T-helper 1 cell treated with Interleukin-12 subunit alpha and Interleukin-12 subunit beta and Interleukin-4 antibody, amounts not matched to agents 30 μg/mL and 1 μg/mL, for 36 hours (primary cell): ENCODE results near the gene SNCB.
A peak's percentile ranks its signal among the peaks of the same experiment; 100 is the strongest.

Source experiments
- H3K27ac Mint-ChIP-seq: one replicate; pipeline ENCODE4 v1.8.0; 2021; ENCODE audit warnings: mild to moderate bottlenecking, mixed read lengths
- H3K27me3 Mint-ChIP-seq: one replicate; pipeline ENCODE4 v1.8.0; 2021; ENCODE audit warnings: low read depth, mixed read lengths
- H3K36me3 Mint-ChIP-seq: one replicate; pipeline ENCODE4 v1.8.0; 2021; ENCODE audit warnings: low read depth, mixed read lengths
- H3K4me1 Mint-ChIP-seq: one replicate; pipeline ENCODE4 v1.8.0; 2021; ENCODE audit warnings: low read depth, mixed read lengths
- H3K4me3 Mint-ChIP-seq: one replicate; pipeline ENCODE4 v1.8.0; 2021; ENCODE audit warnings: mild to moderate bottlenecking, moderate library complexity, mixed read lengths
- H3K9me3 Mint-ChIP-seq: one replicate; pipeline ENCODE4 v1.8.0; 2021; ENCODE audit warnings: mixed read lengths

SNCB gene

GRCh38 chr5:176653401-176654385 is 23.4 kb upstream of the SNCB start:
- Mint-ChIP-seq H3K9me3 (no peaks in the 10 kb centered on the region), H3K4me1 (peaks cover 43% of the 10 kb centered on the region), H3K27me3 (no peaks in the 10 kb centered on the region), H3K27ac (peak overlapping the region; percentile 74), H3K4me3 (peak overlapping the region; percentile 12), H3K36me3 (peaks cover 21% of the 10 kb centered on the region)

DNA sequence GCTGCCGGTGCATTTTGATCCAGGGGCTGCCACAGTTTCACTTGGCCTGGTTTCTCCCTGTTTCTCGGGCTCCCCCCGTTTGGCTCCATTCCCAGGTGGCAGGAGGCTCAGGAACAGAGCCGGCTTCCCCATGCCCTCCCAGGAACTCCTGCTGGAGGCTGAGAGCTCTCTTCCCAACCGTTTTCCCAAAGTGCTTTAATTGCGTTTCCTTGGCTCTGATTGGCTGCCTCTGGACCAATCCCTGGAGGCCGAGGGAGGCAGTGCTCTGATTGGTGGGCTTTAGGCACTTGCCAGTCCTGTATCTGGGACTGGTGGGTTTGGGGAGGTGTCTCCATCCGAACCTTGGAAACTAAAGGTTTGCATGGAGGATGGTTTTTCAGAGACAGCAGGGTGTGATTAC is 21.8 kb upstream of the SNCB start:
- H3K27ac Mint-ChIP-seq, result no peak overlapping the region
- peaks cover 42% of the 10 kb centered on the region for H3K4me1 Mint-ChIP-seq
- no peaks in the 10 kb centered on the region for H3K9me3 Mint-ChIP-seq
- H3K4me3 Mint-ChIP-seq, result no peak overlapping the region
- peaks cover 17% of the 10 kb centered on the region for H3K36me3 Mint-ChIP-seq
- H3K27me3 Mint-ChIP-seq, result no peaks in the 10 kb centered on the region

- peaks cover 17% of the 10 kb centered on the region for H3K36me3 Mint-ChIP-seq
- peaks cover 47% of the 10 kb centered on the region for H3K4me1 Mint-ChIP-seq
- no peaks in the 10 kb centered on the region for H3K9me3 Mint-ChIP-seq
- no peak overlapping the region for H3K4me3 Mint-ChIP-seq
- no peaks in the 10 kb centered on the region for H3K27me3 Mint-ChIP-seq
- H3K27ac Mint-ChIP-seq, result no peak overlapping the region
Measured at GRCh38 chr5:176651472-176651980, 21.2 kb upstream of the SNCB start.

DNA sequence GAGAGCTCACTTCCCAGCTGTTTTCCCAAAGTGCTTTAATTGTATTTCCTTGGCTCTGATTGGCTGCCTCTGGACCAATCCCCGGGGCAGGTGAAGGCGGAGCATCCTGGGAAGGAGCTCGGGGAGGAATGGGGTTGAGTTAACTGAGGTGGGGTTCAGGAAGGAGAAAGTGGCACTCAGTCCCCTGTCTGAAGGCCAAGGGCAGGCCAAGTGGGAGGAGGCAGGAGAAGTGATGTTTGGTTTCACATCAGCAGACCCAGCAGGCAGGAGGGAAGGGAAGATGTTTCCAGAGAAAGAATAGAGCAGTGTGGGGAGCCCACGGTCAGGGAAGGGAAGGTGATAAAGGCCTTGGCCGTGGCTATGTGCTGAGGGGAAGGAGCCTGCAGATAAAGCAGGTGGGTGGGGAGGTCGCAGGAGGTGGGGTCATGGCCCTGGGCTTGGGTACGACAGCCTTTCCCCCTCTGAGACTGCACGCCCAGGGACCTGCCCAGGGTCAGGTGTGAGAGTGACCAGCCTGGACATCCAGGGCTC is 20.1 kb upstream of the SNCB start:
- no peaks in the 10 kb centered on the region for H3K27me3 Mint-ChIP-seq
- peaks cover 17% of the 10 kb centered on the region for H3K36me3 Mint-ChIP-seq
- H3K4me1 Mint-ChIP-seq, result peaks cover 53% of the 10 kb centered on the region
- H3K27ac Mint-ChIP-seq, result no peak overlapping the region
- H3K4me3 Mint-ChIP-seq, result no peak overlapping the region
- H3K9me3 Mint-ChIP-seq, result no peaks in the 10 kb centered on the region

GRCh38 chr5:176648474-176649194 is 18.3 kb upstream of the SNCB start:
- Mint-ChIP-seq H3K27ac (peak overlapping the region; percentile 89), H3K27me3 (no peaks in the 10 kb centered on the region), H3K4me1 (peaks cover 53% of the 10 kb centered on the region), H3K9me3 (no peaks in the 10 kb centered on the region), H3K4me3 (peak overlapping the region; percentile 90), H3K36me3 (peaks cover 11% of the 10 kb centered on the region)

GRCh38 chr5:176647843-176648473 is 17.6 kb upstream of the SNCB start:
- Mint-ChIP-seq H3K4me3 (peak overlapping the region; percentile 90), H3K9me3 (no peaks in the 10 kb centered on the region), H3K27me3 (no peaks in the 10 kb centered on the region), H3K36me3 (peaks cover 5% of the 10 kb centered on the region), H3K4me1 (peaks cover 46% of the 10 kb centered on the region), H3K27ac (peak overlapping the region; percentile 89)

GRCh38 chr5:176647030-176647842 is 16.9 kb upstream of the SNCB start, which contains the start of gene TSPAN17:
Gene TSPAN17 (plus strand): TSS chr5:176647484. CDS start chr5:176647616, 132 bp downstream.
- Mint-ChIP-seq H3K4me3 (peak within 1 kb of the TSS; percentile 90), H3K9me3 (no peaks in the 10 kb centered on the region), H3K27ac (peak within 1 kb of the TSS; percentile 89), H3K27me3 (no peaks in the 10 kb centered on the region), H3K4me1 (peaks cover 42% of the 10 kb centered on the region), H3K36me3 (peaks cover 5% of the 10 kb centered on the region)

GRCh38 chr5:176646707-176647029 is 16.3 kb upstream of the SNCB start:
- Mint-ChIP-seq H3K4me1 (peaks cover 39% of the 10 kb centered on the region), H3K27me3 (no peaks in the 10 kb centered on the region), H3K9me3 (no peaks in the 10 kb centered on the region), H3K27ac (peak overlapping the region; percentile 85), H3K36me3 (peaks cover 5% of the 10 kb centered on the region), H3K4me3 (peak overlapping the region; percentile 84)

DNA sequence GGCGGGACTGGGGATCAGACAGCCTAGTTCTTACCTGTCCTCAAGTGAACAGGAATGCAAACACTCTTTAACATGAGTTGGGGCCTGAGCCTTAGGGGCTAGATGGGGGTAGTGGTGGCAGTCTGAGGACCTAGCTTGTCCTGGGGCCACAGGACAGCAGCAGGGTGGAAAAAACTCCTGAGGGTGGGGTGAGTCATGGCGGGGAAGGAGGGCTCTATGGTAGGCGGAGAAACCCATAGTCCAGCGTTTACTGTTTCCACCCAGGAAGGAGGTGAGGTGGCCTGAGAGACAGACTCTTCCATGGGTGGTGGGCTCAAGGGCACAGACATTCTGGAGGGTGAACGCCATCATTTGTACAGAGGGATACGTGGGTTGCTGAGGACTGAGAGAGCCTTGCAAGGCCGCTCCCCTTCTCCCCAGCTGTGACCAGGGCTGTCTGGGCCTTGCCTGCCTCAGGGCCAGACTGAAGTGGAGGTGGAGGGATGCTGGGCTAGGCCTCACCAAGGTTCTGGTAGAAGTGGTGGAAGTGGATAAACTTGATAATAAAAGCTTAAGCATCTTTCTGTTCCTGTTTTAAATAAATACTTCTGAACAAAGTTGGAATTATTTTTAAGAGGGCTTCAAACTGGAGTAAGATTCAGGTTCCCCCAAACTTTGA is 15.8 kb upstream of the SNCB start:
- H3K36me3 Mint-ChIP-seq, result peaks cover 5% of the 10 kb centered on the region
- H3K4me1 Mint-ChIP-seq, result peaks cover 38% of the 10 kb centered on the region
- H3K9me3 Mint-ChIP-seq, result no peaks in the 10 kb centered on the region
- peak overlapping the region; percentile 85 for H3K27ac Mint-ChIP-seq
- H3K27me3 Mint-ChIP-seq, result no peaks in the 10 kb centered on the region
- H3K4me3 Mint-ChIP-seq, result peak overlapping the region; percentile 84

DNA sequence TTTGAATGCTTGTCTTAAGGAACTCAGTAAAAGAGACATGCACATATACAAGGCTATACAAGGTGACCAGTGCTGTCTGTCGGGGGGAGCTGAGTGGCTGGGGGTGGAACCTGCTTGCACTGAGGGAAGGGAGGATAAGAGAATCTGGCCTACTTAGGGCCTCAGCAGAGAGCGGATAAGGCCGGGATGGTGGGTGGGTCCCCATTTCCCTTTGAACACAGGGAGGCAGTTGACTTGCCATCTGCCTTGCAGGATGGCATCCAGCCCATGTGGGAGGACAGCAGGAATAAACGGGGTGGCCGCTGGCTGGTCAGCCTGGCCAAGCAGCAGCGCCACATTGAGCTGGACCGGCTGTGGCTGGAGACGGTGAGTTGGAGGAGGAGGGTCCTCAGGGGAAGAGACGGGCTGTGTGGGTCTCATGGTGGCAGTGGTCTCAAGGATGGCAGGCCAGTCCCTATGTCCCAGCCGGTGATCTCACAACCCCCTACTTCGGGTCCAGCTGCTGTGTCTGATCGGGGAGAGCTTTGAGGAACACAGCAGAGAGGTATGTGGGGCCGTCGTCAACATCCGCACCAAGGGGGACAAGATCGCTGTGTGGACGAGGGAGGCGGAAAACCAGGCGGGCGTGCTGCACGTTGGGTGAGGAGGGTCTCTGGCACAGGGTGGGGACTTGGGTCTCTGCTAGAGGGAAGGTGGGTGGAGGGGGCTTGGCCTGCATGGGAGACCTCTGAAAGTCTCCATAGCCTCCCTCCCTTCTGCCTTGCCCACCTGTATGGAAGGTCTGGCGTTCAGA is 14.7 kb upstream of the SNCB start:
- H3K36me3 Mint-ChIP-seq, result no peaks in the 10 kb centered on the region
- H3K4me3 Mint-ChIP-seq, result peak overlapping the region; percentile 67
- H3K27ac Mint-ChIP-seq, result peak overlapping the region; percentile 31
- H3K4me1 Mint-ChIP-seq, result peaks cover 29% of the 10 kb centered on the region
- H3K27me3 Mint-ChIP-seq, result no peaks in the 10 kb centered on the region
- H3K9me3 Mint-ChIP-seq, result no peaks in the 10 kb centered on the region

- Mint-ChIP-seq H3K9me3 (no peaks in the 10 kb centered on the region), H3K4me3 (no peak overlapping the region), H3K27me3 (no peaks in the 10 kb centered on the region), H3K4me1 (peaks cover 24% of the 10 kb centered on the region), H3K36me3 (no peaks in the 10 kb centered on the region), H3K27ac (no peak overlapping the region)
Measured at GRCh38 chr5:176644294-176644693, 14.0 kb upstream of the SNCB start.

DNA sequence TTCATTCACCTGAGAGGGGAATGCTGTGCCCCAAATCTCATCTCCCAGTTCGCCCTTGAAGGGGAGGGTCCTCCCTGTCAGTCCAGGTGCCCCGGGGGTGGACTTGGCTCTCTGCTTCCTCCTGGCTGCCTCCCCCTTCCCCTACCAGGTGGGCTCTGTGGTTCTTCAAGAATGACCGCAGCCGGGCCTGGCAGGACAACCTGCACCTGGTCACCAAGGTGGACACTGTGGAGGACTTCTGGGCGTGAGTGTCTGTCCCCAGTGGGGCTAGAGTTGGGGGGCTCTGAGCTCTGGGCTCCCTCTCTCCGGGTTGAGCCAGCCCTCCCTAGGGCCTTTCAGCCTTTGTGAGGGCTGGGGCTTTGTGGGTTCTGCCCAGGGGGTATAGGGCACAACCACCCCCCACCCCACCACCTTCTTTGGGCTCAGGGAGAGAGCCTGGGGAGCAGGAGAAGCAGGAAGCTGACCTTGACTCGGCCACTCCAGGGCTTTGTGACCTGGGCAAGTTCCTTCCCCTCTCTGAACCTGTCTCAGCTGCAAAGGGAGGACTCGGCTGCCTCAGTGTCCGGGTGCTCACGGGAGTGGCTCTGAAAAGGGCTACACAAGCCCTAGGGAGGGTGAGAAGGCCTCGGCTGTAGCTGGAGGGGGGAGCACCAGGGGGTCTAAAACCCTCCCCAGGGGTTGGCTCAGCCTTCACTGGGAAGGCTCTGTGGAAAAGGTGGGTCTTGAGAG is 13.3 kb upstream of the SNCB start:
- H3K9me3 Mint-ChIP-seq, result no peaks in the 10 kb centered on the region
- H3K4me3 Mint-ChIP-seq, result no peak overlapping the region
- no peak overlapping the region for H3K27ac Mint-ChIP-seq
- H3K27me3 Mint-ChIP-seq, result no peaks in the 10 kb centered on the region
- no peaks in the 10 kb centered on the region for H3K36me3 Mint-ChIP-seq
- H3K4me1 Mint-ChIP-seq, result peaks cover 18% of the 10 kb centered on the region
